Fibroblast of skin of right biceps (primary cell): Measurements from ENCODE around the gene BYSL.

Experiments used
- DNase-seq: peaks from one replicate; pipeline ENCODE4 v3.0.0-alpha.2; 2013

The BYSL gene

DNA sequence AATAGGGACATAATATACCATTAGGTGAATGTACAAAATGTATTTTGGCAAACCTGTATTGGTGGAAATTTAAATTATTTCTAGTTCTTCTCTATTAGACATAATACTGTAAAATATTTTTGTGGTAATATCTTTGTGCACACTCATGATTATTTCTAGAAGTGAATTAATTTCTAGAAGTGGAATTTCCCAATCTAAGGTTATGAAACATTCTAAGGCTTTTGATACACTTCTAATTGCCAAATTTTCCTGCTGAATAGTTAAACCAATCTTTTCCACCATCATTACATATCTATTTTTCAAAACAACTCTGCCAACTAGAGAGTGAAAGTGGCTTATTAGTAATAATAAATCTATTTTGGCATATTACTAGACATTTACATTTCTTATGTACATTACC is 22.2 kb downstream of the BYSL start:
- no peak for DNase-seq

DNA sequence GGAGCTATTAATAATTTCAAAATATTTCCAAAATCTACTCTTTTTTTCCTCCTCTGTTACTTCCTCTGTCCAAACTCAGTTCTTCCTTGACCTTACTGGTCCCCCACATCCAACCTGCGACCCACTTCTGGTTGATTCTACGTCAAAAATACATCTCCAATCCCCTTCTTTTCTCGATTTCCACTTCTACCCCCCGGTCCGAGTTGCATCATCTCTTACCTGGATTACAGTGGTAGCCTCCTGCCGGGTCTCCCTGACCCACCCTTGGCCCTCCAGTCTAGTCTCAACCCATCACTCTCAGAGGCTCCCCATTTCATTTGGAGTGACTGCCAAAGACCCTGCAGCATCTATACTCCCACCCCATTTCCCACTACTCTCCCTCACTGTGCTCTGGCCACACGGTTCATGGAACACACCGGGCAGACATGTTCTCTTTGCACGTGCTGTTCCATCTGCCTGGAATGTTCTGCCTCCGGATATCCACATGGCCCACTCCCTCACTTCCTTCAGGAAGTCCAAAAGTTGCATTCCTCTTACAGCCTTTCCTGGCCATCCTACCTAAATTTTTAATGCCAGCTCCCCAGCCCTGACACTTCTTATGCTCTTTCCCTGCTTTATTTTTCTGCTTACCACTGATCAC is 26.4 kb downstream of the BYSL start:
- DNase-seq = no peak

DNA sequence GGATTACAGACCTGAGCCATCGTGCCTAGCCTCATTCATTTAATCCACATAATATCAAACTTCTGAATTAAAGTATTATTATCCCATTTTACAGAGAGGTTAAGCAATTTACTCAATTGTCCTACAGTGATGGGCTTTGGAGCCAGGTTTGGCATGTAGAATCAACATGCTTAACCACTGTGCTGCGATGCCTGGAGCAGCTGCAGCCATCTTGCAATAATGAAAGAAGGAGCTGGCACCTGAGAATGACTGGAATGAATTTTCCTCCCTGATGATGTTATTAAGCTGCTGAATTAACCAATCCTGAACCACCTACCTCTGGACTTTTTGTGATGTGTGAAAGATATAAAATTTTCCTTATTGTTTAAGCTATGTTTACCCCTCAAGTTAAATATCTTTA is 33.4 kb downstream of the BYSL start:
- DNase-seq = no peak

DNA sequence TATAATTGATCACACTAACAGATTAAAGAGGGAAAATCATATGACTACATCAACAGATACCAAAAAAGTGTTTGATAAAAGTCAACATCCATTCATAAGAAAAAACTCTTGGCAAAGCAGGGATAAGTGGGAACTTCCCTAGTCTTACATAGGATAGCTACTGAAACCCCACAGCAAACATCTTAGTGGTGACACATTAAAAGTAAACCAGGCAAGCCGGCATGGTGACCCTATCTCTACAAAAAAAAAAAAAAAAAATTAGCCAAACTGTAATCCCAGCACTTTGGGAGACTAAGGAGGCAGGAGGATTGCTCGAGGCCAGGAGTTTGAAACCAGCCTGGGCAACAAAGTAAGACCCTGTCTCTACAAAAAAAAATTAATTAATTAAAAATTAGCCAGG is 34.1 kb downstream of the BYSL start:
- no peak for DNase-seq

DNA sequence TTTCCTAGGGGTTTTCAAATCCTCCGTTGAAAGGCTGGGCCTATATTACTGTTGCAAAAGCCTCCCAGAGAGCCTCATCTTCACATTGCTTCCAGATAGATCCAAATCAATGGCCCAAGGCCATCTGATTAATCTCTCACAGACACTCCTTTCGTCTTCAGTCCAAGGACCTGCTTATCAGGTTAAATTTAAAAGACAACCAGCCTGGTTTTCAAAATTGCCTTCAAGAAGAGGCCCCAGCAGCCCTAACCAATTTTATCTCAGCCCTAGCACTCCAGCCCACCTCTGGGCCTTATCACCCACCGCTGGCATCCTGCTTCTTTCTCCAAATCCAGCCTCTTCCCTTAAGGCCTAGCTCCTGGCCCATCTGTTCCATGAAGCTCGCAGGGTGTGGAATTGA is 35.8 kb downstream of the BYSL start:
- no peak for DNase-seq

DNA sequence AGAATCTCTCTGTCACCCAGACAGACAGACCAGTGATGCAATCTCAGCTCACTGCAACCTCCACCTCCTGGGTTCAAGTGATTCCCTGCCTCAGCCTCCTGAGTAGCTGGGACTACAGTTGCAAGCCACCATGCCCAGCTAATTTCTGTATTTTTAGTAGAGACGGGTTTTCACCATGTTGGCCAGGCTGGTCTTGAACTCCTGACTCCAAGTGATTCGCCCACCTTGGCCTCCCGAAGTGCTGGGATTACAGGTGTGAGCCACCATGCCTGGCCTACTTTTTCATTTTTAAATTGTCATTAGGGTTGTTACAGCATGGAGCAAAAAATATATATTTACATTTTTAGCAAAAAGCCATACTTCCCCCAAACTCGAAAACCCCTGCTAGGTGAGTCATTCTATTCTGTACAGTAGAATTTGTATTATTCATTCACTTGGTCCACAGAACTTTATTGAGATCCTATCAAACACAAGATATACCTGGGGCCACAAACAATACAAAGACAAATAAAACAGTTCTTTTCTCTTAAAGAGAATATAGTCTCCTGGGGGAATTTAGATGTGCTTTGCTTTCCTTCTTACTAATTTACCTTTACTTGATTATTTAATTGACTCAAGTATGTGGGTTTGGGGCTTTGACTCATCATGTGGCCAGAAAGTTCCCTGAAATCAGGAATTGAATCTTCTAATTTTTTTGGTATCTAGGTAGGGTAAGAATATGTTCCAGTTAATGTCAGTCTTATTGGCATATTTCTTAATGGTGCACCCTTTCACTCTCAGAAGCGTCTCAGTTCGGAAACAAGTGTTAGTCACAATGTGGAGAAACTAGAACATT is 36.9 kb downstream of the BYSL start:
- no peak for DNase-seq

DNA sequence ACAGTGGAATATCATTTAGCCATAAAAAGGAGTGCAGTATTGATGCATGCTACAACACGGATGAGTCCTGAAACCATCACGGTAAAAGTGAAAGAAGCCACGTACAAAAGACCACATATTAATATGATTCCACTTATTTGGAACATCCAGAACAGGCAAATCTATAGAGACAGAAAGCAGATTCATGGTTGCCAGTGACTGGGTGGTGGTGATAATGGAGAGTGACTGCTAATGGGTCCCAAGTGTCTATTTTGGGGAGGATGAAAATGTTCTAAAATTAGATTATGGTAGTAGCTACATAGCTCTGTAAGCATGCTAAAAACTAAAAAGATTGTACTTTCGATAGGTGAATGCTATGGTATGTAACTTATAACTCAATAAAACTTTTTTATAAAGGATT is 38.7 kb downstream of the BYSL start:
- no peak for DNase-seq

DNA sequence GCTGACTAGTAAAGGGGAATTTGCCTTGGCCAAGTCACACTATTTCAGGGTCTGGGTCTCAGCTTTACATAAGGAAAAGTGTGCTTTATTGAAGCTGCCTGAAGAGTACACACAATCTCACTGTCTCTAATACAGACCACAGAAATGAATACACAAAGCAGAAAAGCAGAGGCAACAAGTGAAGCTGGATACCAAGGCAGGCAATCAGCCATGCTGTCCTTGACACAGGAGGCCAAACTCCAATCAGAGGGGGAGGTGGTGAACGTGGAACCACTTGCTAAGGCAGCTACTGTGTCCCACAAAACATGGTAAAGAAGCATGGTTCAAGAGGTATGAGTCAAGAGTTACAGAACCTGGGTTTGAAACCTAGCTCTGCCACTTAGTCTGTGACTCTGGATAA is 42.1 kb downstream of the BYSL start:
- no peak for DNase-seq

DNA sequence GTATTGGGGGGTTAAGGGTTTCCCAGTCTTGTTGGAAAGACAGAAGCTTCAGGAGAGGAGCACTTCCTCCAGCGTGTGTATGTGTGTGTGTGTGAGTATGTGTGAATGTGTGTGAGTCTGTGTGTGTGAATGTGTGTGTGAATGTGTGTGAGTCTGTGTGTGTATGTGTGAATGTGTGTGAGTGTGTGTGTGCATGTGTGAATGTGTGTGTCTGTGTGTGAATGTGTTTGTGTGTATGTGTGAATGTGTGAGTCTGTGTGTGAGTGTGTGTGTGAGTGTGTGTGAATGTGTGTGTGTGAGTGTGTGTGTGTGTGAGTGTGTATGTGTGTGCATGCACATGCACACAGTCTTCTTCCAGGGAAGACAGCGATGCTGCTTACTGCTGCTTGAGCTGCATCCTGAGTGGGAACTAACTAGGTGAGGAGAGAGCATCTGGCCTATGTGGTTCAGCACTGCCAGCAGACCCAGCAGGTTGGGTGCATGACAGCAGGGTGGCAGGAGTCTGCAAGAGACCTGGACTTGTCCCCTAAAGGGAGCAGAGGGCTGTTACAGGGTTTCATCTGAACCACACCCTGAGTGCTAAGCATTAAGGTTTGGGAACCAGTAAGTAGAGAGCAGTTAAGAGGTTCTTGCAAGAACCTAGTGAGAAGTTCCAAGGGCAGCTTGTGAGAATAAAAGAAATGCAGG is 43.0 kb downstream of the BYSL start:
- no peak for DNase-seq

DNA sequence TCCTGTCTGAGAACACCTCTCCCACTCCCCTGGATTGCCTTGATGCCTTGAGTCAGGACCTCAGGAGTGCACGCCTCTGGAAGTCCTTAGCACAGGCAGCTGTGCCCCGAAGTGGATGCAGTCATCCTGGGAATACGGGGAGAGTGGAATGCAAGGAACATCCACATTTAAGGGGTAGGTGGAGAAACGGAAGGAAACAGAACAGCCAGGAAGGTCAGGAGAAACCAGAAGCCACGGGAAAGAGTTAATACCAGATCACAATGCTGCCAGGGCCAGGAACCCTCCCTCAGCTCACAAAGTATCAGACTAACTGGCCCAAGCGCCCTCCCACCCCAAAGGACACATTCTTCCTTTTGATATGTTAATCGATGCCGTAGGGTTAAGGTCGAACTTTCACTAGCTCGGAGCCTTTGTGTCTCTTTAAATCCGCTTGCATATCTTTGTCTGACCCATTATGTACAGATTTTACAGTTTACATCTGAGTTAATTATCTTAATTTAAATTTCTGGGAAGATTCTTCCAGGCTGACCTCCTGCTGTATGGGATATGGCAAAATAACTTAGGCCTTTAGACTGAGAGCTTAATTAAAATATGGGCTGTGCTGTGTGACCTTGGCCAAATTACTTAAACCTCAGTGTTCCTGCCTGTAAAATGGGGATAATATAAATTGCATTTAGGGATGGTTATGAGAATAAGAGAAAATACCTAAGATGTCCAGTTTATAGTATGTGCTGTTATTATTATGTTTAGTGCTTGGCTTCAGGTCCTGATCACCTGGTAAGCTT is 44.3 kb downstream of the BYSL start:
- DNase-seq = no peak

DNA sequence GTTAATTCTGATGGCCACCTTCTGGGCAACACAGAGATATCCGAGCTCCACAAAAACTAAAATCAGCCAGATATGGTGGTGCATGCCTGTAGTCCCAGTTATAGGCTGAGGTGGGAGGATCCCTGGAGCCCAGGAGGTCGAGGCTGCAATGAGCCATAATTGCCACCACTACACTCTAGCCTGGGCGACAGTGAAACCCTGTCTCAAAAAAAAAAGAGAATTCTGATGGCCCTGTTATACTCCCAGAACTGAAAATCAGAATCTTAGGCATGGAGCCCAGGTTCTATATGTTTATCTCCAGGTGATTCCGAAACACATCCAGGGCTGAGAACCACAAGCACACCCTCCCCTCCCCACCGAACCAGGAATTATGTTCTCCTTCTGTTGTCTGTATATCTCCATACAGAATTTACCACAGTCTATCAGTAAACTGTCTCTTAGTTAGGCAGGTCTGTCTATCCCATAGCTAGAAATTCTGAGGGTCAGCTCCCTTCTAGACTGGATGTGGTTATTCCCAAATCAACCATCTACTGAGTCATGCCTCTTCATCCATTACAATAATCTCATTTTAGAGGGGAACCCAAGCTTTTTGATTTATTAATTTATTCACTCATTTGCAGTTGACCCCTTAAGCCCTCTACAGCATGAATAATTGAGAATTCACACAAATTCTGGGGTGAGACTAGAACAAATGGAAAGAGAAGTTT is 45.1 kb downstream of the BYSL start:
- no peak for DNase-seq

DNA sequence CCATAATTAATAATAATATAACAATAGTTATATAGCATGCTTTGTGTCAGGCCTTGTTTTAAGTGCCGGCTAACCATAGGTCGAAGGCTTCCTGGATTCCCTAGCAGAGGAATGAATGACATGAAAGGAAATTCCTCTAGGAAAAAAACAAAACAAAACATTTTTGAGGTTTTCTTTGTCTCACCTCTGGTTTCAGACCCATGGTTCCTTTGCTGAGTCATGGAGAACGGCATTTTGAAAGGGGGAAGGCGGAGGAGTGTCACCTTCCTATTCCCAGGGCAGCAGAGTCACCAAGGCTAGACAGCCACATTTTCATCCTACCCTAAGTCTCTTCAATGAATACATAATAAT is 45.6 kb downstream of the BYSL start:
- peak; percentile 65 for DNase-seq

DNA sequence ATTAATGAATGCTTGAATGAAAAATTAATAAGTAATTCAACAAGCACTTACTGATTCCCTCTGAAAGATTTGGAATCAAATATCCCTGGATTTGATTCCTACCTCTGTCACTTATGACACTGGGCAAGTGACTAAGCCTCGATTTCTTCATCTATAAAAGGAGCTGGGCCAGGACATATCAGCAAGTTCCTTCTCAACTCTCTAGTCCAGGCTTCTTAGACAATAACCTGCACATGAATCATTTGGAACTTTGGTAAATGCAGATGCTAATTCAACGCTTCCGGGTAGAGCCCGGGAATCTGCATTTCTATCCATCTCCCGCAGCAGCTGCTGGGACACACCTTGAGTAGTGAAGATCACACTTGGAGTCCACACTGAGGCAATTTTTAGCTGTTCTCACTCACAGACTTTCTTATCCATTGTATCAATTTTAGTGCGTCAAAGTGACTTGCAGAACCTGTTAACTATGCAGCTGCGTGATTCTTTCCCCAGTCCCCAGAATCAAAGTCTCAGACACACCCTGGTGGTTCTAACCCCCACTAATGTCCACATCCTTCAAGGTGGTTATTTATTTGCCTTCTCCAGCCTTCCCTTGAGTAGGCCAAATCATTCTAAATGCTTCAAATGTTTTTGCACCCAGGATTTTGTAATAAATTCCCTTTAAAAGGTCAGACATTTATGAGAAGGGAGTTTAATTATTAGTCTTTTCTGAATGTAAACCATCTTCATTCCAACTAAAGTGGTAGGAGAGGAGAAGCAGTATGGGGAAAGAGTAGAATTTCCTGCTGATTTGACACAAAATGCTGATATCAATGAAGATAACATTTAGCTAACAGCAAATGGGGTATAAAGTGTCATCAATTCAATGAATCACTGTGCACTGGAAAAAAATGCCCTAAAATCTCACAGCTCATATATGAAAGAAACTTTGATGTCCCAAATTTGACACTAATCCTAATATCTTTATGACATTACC is 46.3 kb downstream of the BYSL start:
- DNase-seq = peak; percentile 22

DNA sequence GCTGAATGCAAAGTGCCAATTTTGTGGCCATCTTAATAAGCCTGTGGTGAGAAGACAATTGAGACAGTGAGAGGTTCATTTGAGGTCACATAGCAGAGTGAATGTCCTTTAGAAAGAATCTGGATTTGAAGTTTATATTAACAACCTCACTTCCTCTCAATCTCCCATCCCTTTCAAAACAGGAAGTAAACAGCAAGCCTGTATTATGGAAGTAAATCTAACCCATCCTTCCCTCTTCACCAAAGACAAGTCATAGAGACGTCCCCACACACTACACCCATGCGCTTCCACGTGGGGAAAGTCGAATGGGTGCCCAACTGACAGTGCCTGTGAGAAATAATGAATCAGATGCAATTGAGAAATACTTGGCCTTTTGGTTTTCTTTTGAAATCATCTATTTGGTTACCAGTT is 49.1 kb downstream of the BYSL start:
- DNase-seq = peak; percentile 17

DNA sequence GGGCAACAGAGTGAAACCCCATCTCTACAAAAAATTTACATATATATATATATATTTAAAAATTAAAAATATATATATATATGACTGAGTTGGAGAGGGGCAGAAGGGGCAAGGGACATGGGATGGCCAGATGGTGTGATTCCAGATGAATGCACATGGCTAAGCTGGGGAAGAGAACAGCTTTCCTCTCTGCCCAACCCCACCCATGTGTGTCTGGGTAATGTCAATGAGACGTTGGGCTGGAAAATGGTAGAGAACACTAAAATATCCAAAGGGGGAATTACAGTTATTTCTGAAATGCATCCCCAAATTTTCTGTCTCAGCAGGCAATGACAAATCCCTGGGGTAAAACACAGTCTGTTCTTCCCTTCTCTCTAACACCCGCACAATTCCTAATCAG is 51.5 kb downstream of the BYSL start:
- no peak for DNase-seq

DNA sequence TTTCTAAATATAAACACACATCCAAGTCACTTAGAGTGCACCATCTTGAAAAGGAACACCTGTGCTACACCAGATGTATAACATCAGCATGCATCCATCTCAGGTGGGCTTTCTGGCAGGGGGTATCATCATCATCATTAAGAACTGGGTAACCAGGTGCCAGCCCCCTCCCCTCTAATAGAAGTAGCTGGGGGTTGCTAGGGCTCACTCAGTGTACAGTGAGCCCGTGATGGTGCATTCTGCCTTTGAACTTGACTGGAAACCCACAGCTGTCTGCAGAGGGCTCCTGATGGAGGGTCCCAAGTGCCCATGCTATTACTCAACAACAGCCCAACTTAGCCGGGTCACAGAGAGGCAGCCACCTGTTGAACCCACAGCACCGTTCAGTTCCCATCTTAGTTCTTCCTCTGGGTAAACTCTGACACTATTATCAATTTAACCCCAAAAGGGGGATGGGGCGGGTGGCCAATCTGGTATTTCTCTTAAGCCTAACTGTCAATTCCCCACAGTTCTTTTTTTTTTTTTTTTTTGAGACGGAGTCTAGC is 53.1 kb downstream of the BYSL start:
- DNase-seq = no peak

DNA sequence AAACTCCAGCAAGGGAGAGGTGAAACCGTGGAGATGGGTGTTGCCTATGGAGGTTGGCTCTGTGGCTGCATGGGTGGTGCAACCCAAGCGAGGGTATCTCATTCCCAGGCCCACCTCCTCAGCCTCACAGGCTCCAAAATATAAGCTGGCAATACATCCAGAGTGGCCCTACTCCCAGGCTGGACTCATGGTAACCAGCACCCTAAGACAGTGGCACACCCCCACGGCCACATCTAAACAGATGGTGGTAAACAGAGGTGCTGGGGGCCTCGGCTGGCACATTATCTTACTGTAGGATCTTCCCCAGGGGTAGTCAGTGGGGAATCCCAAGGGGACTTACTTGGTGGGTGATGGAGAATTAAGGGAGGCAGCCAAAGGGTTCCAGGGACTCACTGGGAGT is 54.0 kb downstream of the BYSL start:
- no peak for DNase-seq

DNA sequence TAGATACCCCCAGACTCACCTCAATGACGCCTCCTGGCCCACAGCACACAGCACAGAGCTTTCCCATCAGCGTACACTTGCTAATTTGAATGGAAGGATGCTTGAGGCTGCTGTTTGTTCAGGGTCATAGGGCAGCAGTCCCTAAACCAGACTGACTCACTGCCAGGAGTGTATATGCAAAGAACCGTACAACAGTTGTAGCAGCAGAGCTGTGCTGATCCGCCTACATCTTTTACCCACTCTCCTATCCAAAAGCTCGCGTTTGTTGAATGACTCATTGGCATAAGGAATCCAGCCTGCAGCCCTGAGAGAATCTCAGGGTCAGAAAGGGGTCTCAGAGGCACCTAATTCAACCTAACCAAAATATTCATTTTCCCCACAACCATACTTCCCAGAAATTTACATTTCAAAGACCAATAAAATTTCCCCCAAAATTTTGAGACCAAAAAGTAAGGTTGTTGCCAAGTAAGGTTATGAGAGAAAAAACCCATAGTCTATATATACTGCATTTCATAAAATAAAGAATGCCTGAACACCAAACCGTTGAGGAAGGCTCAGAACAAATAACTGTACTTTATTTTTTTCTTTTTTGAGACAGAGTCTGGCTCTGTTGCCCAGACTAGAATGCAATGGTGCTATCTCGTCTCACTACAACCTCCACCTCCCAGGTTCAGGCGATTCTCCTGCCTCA is 55.6 kb downstream of the BYSL start:
- peak; percentile 6 for DNase-seq
